ELR (cell line): ENCODE measurements around the gene IGSF21.
"Not testable (repeated sequence)": the region's sequence is repeated elsewhere in the genome, so short reads cannot be mapped to it uniquely, and the experiment has no call there.

Experiments
- DNase-seq: peaks from one replicate; pipeline ENCODE4 v3.0.0-alpha.2; 2015; ENCODE audit warnings: low read depth

The IGSF21 gene

DNA sequence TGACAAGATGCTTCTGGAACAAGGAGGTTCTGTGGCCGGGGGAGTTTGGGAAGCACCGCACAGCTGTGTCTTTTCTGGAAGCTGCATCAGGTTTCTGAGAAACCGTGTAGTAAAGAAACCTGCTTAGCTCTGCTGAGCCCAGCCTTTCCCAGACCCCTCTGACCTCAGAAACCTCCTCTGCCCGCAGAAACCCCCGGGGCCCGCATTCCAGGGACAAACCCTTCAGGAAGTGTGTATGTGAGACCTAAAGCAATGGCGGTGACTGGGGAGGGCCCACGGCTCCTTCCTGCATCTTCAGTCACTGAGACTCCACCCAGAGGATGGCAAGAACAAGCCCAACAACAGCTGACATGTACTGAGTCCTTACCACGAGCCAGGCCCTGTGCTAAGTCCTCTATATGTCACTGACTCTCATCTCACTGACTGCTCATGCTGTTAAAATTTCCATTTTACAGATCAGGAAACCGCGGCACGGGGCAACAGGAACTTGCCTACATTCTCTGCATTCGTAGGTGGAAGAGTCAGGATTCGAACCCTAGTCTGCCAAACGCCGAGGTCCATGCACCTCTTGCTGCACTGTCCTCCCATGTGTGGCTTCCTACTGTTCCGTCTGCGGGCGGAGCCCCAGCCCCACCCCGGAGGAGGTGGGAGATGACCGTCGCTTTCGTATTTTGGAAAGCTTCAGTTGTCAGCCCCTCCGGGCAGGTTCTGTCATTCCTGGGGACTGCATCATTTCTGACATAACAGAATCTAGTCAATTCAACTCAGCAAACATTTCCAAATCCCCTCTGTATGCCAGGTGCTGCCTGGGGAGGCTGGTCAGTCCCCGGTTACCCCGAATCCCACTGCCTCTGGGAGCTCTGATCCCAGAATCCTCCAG is 299.8 kb downstream of the IGSF21 start:
- DNase-seq = no peak

DNA sequence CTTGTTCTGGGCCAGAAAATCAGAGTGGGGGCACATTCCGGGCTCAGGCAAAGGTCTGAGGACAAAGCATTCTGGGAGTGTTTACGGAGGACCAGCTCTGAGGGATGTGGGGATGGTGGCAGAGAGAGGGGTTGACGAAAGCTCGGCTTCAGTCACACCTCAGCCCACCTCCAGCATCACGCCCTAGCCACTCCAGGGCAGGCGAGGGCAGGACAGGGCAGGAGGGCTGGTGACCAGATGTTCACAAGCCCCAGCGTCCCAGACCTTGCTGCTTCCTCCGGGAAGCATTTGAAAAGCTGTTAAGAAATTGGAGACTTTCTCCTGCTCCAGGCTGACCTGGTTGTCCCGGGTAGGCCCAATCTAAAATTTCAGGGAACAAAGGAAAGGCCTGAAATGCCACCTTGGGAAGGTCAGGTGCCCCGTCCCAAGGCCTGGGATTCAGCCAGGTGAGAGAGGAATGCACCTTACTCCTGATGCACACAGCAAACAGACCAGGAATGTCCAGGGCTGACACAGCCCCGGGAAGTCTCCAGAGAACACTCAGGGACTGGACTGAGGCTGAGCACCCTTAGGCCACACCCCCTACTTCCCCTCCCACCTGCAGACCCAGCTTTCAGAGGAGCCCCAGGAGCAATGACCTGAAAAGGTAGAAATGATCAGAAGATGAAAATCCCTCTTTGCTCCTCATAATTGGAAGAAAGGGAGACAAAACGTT is 301.2 kb downstream of the IGSF21 start:
- DNase-seq = no peak

DNA sequence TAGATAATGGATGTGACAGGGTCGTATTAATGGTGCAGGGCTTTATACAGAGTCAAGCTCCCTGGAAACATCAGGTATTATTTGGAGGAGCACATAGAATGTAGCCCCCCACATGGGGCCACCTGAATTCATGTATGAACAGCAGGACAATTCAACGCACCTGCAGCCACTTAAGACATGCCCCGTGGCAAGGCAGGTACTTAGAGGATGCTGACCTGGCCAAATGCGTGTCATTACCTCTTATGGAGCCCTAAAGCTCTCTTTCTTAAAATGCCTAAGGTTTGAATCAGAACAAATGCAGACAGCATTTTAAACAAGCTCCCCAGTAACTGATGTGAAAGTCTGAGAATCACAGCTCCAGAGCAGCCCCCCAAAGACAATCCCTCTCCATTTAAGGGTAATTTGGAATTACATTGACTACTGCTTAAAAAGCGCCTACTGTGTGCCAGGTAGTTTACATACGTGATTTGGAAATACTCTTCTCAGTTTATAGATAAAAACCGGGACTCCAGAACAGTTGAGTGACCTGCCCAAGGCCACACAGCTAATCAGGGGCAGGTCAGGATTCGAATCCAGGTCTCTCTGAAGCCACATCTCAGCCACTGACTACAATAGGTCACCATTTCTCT is 302.1 kb downstream of the IGSF21 start:
- no peak for DNase-seq

GRCh38 chr1:18410407-18410806 is 302.8 kb downstream of the IGSF21 start:
- DNase-seq = no peak

DNA sequence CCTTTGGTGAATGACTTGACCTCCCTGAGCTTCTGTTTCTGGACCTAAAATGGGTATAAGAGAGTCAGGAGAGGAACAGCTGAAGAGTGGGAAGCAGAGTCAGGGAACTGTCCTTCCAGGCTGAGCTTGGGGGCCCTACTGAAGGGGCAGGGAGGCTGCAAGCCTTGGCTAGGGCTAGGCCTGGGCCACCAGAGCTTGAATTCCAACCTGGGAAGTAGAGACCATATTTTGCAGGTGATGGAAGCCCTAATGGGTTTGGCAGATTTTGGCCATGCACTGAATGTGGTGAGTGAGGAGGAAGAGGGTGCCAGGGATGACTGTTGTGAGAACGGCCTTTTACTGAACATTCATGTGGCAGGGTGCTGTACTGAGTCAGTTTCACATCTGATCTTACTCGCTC is 303.7 kb downstream of the IGSF21 start:
- no peak for DNase-seq

- DNase-seq = no peak
Observed at GRCh38 chr1:18411820-18412641, 304.4 kb downstream of the IGSF21 start.

- DNase-seq = no peak
Observed at GRCh38 chr1:18412882-18413353, 305.3 kb downstream of the IGSF21 start.

- DNase-seq = no peak
Observed at GRCh38 chr1:18413541-18414305, 306.1 kb downstream of the IGSF21 start.

- no peak for DNase-seq
Observed at GRCh38 chr1:18414321-18414720, 306.7 kb downstream of the IGSF21 start.

GRCh38 chr1:18414872-18415447 is 307.4 kb downstream of the IGSF21 start:
- no peak for DNase-seq

GRCh38 chr1:18415448-18416027 is 307.9 kb downstream of the IGSF21 start:
- DNase-seq = no peak

DNA sequence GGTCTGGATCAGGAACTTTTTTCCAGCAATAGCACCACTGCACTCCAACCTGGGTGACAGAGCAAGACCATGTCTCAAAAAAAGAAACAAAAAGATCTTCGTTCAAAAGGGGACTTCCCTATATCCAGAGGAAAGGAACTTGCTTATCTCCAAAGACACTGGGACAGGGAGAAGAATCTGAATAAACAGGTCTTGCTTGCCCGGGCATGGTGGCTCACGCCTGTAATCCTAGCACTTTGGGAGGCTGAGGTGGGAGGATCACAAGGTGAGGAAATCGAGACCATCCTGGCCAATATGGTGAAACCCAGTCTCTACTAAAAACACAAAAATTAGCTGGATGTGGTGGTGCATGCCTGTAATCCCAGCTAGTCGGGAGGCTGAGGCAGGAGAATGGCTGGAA is 308.5 kb downstream of the IGSF21 start:
- not testable (repeated sequence) for DNase-seq

DNA sequence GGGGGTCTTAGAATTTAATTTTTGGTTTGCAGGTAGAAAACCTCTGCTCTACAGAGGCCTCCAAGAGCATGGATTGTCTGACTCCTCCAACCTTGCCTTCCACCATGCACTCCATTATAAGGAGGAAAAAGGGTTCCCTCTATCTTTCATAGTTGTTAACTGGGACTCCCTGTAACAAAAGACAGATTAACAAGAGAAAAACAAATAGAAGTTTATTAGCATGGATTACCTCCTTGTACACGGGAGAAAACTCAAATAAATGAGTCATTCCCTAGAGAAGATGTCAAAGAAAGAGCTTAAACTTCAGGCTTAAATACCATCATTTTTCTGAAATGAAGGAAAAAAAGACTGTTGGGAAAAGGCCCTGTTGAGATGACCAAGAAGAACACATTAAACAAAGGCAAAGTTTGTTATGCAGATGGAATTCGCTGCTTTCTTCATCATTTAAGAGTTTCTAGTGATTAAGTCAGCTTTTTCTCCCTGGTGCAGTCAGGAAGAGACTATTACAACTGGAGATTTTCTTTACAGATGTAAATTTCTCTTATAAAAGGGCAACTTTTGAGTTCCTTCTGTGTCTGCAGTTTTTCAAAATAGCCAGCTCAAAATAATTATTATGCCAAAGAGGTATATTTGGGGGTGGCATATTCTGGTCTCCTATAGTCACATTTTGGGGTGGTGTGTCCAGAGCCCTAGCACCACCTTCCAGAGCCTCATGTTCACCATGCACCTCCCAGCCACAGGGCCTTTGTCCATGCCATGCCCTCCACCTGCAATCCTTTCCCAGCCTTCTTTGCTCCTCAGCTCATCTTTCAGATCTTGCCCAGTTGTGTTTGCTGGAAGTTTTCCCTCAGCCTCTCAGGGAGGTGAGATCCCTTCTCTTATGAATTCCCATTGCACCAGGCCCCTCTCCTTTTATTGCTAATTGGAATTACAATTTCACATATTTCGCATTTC is 310.0 kb downstream of the IGSF21 start:
- no peak for DNase-seq

DNA sequence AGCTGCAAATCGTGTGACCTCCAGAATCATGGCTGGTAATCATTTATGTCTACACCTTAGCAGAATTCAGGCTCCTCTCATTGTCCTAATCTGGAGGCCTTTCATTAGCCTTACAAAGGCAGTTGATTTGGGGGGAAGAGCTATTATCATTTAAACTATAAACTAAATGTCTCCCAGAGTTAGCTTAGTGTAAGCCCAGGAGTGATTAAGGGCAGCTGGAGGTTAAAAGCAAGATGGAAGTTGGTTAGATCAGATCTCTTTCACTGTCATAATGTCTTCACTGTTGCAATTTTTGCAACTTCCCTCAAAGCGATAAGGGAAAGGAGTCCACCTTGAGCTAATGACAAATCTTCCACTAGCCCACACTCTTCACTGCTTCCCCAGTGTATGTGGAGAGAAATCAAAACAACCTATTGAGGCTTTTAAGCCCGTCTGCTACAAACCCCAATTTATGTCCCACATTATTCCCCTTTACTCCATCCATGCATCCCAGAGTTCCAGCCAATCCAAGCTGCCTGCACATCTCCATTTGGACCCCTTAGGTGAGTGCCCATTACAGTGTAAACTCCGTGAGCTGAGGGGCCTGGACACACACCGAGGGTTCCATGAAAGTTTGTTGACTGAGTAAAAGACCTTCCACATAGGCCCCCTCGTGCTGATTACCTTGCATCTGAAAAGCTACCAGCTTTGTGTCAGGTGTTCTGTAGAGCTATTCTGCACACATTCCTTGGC is 311.7 kb downstream of the IGSF21 start:
- no peak for DNase-seq

- no peak for DNase-seq
Observed at GRCh38 chr1:18419845-18420184, 312.2 kb downstream of the IGSF21 start.

- DNase-seq = no peak
Observed at GRCh38 chr1:18422076-18422777, 314.6 kb downstream of the IGSF21 start.

GRCh38 chr1:18422954-18423353 is 315.4 kb downstream of the IGSF21 start:
- no peak for DNase-seq

DNA sequence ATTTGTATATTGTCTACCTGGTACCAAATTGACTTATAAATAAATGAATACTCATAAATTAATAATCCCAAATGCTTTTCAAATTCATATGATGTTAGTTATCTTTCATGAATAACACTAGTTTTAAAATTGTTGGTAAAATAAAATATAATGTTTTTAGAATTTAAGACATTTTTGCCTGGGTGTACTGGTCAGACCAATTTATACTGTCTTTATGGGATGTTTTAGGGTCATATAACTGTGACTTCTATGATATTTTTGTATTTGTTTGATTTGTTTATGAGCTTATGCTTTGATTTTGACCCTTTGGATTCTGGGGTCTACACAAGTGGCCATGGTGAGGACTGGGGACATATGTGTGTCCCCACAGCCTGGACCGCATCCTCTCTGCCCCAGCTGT is 319.0 kb downstream of the IGSF21 start:
- no peak for DNase-seq
